Ascending aorta (tissue), 2 donors: ENCODE measurements around the gene KCND3. TPM values are rescaled to one million over a fixed set of nuclear protein-coding genes. Genes with fewer than 3 reads are reported as not detected.

Source experiments
- DNase-seq, 2 donors: peaks; one replicate each; pipeline ENCODE4 v3.0.0-alpha.2; 2019; ENCODE audit warnings: low spot score in 2 of 2
- H3K27ac ChIP-seq, 2 donors: fragments of 200-600 bp; sonication (generic); one replicate each; pipeline ENCODE4 v1.5.1; 2016 to 2017; ENCODE audit warnings: mild to moderate bottlenecking in 1 of 2
- H3K27me3 ChIP-seq: fragments of 200-600 bp; sonication (generic); one replicate; pipeline ENCODE4 v1.5.1; 2017
- H3K36me3 ChIP-seq, 2 donors: fragments of 200-600 bp; sonication (generic); one replicate each; pipeline ENCODE4 v1.5.1; 2016
- H3K4me1 ChIP-seq, 2 donors: fragments of 200-600 bp; sonication (generic); one replicate each; pipeline ENCODE4 v1.5.1; 2016 to 2017; ENCODE audit warnings: mild to moderate bottlenecking in 1 of 2
- H3K4me3 ChIP-seq, 2 donors: fragments of 200-600 bp; sonication (generic); one replicate each; pipeline ENCODE4 v1.5.1; 2016 to 2017; ENCODE audit warnings: mild to moderate bottlenecking in 1 of 2
- H3K9me3 ChIP-seq, 2 donors: fragments of 200-600 bp; sonication (generic); one replicate each; pipeline ENCODE4 v1.5.1; 2016
- intact Hi-C: fragments of 100-400 bp; cut with DNase I; formaldehyde crosslinking; loops from one replicate; pipeline ENCODE4 v1.15.1; 2023
- total RNA-seq: library from RNA; depleted of rRNA; stranded (reverse); fragments of >200 nt; gene quantifications from one replicate; pipeline ENCODE4 v1.1.0, GENCODE V29; 2016
- TF ChIP-seq, protein P1 (sequence below), 3 experiments: fragments of 200-600 bp in 2 of 3; fragments of 450-650 bp in 1 of 3; sonication (generic) in 2 of 3; IDR thresholded peaks; one replicate each; pipeline ENCODE4 v1.5.1; 2016 to 2019; ENCODE audit warnings: antibody characterized with exemption in 3 of 3, mild to moderate bottlenecking in 1 of 3, moderate library complexity in 1 of 3

Gene KCND3
- total RNA-seq: 13.3 TPM

DNA sequence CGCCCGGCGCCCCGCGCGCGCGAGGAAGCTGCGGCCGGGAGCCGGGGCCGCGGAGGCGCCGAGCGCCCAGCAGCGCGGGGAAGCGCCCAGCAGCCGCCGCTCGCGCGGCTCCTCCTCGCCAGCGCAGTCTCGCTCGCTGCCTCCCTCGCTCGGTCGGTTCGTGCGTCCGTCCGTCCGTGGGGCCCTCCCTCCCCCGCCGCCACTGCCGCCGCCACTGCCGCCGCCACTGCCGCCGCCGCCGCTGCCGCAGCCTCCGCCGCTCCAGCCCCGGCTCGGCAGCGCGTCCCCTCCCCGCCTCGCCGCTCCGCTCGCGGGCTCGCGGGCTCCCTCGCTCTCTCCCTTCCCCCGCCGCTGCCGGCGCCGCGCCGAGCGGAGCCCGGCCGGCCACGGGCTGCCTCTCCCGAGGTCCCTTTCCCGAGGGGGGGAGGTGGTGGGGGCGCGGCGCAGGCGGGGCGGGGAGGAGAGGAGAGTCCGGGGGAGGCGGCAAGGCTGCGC is at the start of gene KCND3:
Gene KCND3 (minus strand): TSS at position 138 of the 495 bp plus-strand sequence.
- H3K27ac ChIP-seq: peak within 1 kb of the TSS; percentile 64 to 78
- TF ChIP-seq, protein P1, sequence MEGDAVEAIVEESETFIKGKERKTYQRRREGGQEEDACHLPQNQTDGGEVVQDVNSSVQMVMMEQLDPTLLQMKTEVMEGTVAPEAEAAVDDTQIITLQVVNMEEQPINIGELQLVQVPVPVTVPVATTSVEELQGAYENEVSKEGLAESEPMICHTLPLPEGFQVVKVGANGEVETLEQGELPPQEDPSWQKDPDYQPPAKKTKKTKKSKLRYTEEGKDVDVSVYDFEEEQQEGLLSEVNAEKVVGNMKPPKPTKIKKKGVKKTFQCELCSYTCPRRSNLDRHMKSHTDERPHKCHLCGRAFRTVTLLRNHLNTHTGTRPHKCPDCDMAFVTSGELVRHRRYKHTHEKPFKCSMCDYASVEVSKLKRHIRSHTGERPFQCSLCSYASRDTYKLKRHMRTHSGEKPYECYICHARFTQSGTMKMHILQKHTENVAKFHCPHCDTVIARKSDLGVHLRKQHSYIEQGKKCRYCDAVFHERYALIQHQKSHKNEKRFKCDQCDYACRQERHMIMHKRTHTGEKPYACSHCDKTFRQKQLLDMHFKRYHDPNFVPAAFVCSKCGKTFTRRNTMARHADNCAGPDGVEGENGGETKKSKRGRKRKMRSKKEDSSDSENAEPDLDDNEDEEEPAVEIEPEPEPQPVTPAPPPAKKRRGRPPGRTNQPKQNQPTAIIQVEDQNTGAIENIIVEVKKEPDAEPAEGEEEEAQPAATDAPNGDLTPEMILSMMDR (IDR thresholded peaks at IDR 0.05): no peak
- peak within 1 kb of the TSS; percentile 75 to 94 for H3K4me3 ChIP-seq
- H3K9me3 ChIP-seq: no peaks in the 10 kb centered on the region
- no peaks in the 10 kb centered on the region for H3K36me3 ChIP-seq
- H3K4me1 ChIP-seq: peaks cover 3 to 18% of the 10 kb centered on the region in 2 donors
- no peaks in the 10 kb centered on the region for H3K27me3 ChIP-seq
- intact Hi-C loops: loop anchor here (2.0 to 10.0 kb wide), 4 partner anchors 202 to 965 kb away; partner anchors contain the start of genes ATP5PB, RHOC, SLC16A1 and WDR77
- DNase-seq: peak in 1 of 2 donors; percentile 64

- no peak for DNase-seq
- H3K27me3 ChIP-seq: no peaks in the 10 kb centered on the region
Observed at GRCh38 chr1:112034277-112034676, 44.8 kb upstream of the KCND3 start.

DNA sequence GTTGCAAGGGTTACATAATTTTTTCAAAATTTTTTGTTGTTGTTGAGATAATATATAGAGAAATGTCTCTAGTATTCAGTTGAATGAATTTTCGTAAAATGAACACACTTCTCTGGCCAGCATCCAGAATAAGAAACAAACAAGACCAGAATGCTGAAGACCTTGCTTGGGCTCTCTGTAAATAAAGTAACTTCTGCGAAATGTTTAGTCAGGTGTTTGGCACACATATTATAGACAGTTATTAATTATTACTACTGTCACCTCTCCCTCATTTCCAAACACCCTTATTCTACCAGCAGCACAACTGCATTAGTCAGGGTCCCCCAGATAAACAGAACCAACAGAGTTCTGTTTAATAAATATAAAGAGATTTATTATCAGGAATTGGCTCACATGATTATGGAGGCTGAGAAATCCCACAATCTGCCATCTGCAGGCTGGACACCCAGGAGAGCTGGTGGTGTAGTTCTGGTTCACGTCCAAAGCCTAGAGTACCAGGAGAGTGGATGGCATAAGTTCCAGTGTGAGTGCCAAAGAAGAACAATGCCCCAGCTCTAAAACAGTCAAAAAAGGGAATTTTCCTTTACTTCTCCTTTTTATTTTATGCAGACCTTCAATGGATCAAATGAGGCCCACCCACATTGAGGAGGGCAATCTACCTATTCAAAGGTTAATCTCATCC is 44.1 kb upstream of the KCND3 start:
- H3K4me1 ChIP-seq: no peaks in the 10 kb centered on the region
- DNase-seq: no peak
- no peak overlapping the region for H3K27ac ChIP-seq
- TF ChIP-seq, protein P1 (IDR thresholded peaks at IDR 0.05): no peak
- no peaks in the 10 kb centered on the region for H3K27me3 ChIP-seq
- intact Hi-C loops: no loop called here
- no peaks in the 10 kb centered on the region for H3K36me3 ChIP-seq
- no peaks in the 10 kb centered on the region for H3K9me3 ChIP-seq
- no peak overlapping the region for H3K4me3 ChIP-seq

More at GRCh38 chr1:112034277-112034676, 44.8 kb upstream of the KCND3 start:
- Histone ChIP-seq H3K4me1 (no peaks in the 10 kb centered on the region), H3K4me3 (no peak overlapping the region), H3K9me3 (no peaks in the 10 kb centered on the region), H3K27ac (no peak overlapping the region), H3K36me3 (no peaks in the 10 kb centered on the region)
- intact Hi-C loops: no loop called here
- TF ChIP-seq, protein P1 (IDR thresholded peaks at IDR 0.05): no peak

- Histone ChIP-seq H3K27ac (no peak overlapping the region), H3K4me3 (no peak overlapping the region), H3K36me3 (no peaks in the 10 kb centered on the region), H3K27me3 (no peaks in the 10 kb centered on the region), H3K4me1 (no peaks in the 10 kb centered on the region), H3K9me3 (no peaks in the 10 kb centered on the region)
- intact Hi-C loops: no loop called here
- TF ChIP-seq, protein P1 (IDR thresholded peaks at IDR 0.05): no peak
- DNase-seq: no peak
Observed at GRCh38 chr1:112030157-112030556, 40.7 kb upstream of the KCND3 start.

GRCh38 chr1:112027696-112028095 is 38.2 kb upstream of the KCND3 start:
- intact Hi-C loops: no loop called here
- Histone ChIP-seq H3K9me3 (no peaks in the 10 kb centered on the region), H3K27ac (no peak overlapping the region), H3K4me1 (no peaks in the 10 kb centered on the region), H3K27me3 (no peaks in the 10 kb centered on the region), H3K36me3 (no peaks in the 10 kb centered on the region), H3K4me3 (no peak overlapping the region)
- DNase-seq: no peak
- TF ChIP-seq, protein P1 (IDR thresholded peaks at IDR 0.05): no peak
